IMR-90 (cell line): ENCODE results near the gene CCDC142.

Source experiments
- BHLHE40 ChIP-seq: fragments of 150-350 bp; IDR thresholded peaks from 2 replicates; pipeline ENCODE4 v1.6.1; 2016; ENCODE audit warnings: mild to moderate bottlenecking, low read depth, low read length
- CEBPB ChIP-seq: IDR thresholded peaks from 2 replicates; pipeline ENCODE4 v1.6.1; 2012; ENCODE audit warnings: low read depth, low read length, improper control_type of control experiment
- CHD1 ChIP-seq: IDR thresholded peaks from 2 replicates; pipeline ENCODE4 v1.6.1; 2012; ENCODE audit warnings: low read depth, low read length, improper control_type of control experiment
- CTCF ChIP-seq: conservative IDR thresholded peaks from 2 replicates; pipeline ENCODE4 v1.5.1; 2012; ENCODE audit warnings: mild to moderate bottlenecking, low read depth, low read length, improper control_type of control experiment
- FOS ChIP-seq: fragments of 150-350 bp; IDR thresholded peaks from 2 replicates; pipeline ENCODE4 v1.6.1; 2016; ENCODE audit warnings: low read depth, low read length
- MAFK ChIP-seq: IDR thresholded peaks from 2 replicates; pipeline ENCODE4 v1.6.1; 2012; ENCODE audit warnings: low read depth, low read length, improper control_type of control experiment
- MAZ ChIP-seq: IDR thresholded peaks from 2 replicates; pipeline ENCODE4 v1.6.1; 2012; ENCODE audit warnings: low read depth, mild to moderate bottlenecking, low read length, improper control_type of control experiment, moderate library complexity, borderline replicate concordance
- MXI1 ChIP-seq: IDR thresholded peaks from 2 replicates; pipeline ENCODE4 v1.6.1; 2012; ENCODE audit warnings: low read depth, mild to moderate bottlenecking, low read length, moderate library complexity, borderline replicate concordance
- POLR2A ChIP-seq: IDR thresholded peaks from 2 replicates; pipeline ENCODE4 v1.6.1; 2012; ENCODE audit warnings: mild to moderate bottlenecking, low read depth, low read length
- RAD21 ChIP-seq: IDR thresholded peaks from 2 replicates; pipeline ENCODE4 v1.6.1; 2012; ENCODE audit warnings: low read length, improper control_type of control experiment
- RCOR1 ChIP-seq: IDR thresholded peaks from 2 replicates; pipeline ENCODE4 v1.6.1; 2012; ENCODE audit warnings: mild to moderate bottlenecking, low read length, improper control_type of control experiment; ENCODE audit not compliant: insufficient replicate concordance
- RFX5 ChIP-seq: IDR thresholded peaks from 2 replicates; pipeline ENCODE4 v1.8.0; 2012; ENCODE audit warnings: low read depth, mild to moderate bottlenecking, low read length, moderate library complexity
- USF2 ChIP-seq: fragments of 150-350 bp; IDR thresholded peaks from 2 replicates; pipeline ENCODE4 v1.6.1; 2017; ENCODE audit warnings: mild to moderate bottlenecking, antibody characterized with exemption, low read length, low read depth

- TF ChIP-seq CTCF (no peak), FOS (no peak), RCOR1 (no peak), RAD21 (no peak), POLR2A (no peak), MAFK (no peak), MAZ (no peak), BHLHE40 (no peak), USF2 (no peak), RFX5 (no peak), CEBPB (no peak), CHD1 (no peak), MXI1 (no peak)
These were observed 33.3 kb upstream of the CCDC142 start for GRCh38 chr2:74515981-74516633.
